HG02798 (cell line): ENCODE measurements around the gene SLC49A3.
"Not testable (repeated sequence)": the region's sequence is repeated elsewhere in the genome, so short reads cannot be mapped to it uniquely, and the experiment has no call there.

Source experiments
- ATAC-seq: cut with Tn5 transposase; IDR thresholded peaks from one replicate; pipeline ENCODE4 v1.9.1; 2021; ENCODE audit warnings: mild to moderate bottlenecking; ENCODE audit not compliant: unreplicated experiment, poor library complexity

Gene SLC49A3

DNA sequence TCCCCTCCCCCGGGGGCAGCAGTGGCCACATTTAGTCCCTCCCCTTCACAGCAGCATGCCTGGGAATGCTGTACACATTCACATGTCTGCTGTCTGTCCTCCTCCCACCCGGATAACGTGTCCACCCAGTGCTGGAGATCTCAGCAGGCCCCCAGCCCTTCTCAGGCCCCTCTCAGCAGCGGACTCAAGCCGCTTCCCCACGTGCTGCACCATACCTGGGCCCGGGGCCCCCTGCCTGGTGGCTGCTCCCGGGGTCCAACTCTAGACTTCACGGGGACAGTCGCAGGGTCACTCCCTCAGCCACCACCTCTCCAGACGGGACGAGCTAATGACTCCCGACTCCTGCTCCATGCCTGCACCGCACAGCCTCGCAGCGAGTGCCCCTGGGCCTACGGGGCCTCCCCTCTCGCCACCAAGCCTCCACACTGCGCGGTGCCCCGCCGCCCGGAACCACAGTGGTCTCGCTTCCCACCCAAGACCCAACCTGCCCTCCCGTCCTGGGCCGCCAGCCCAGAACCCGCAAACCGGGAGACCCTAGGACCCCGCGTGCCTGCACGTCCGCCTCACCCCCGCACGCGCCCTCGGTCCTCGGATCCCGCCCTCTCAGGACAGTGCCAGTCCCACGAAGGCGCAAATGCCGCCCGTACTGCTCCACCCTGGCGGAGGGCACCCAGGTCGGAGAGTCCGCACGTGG is 15.4 kb upstream of the SLC49A3 start:
- no peak for ATAC-seq

DNA sequence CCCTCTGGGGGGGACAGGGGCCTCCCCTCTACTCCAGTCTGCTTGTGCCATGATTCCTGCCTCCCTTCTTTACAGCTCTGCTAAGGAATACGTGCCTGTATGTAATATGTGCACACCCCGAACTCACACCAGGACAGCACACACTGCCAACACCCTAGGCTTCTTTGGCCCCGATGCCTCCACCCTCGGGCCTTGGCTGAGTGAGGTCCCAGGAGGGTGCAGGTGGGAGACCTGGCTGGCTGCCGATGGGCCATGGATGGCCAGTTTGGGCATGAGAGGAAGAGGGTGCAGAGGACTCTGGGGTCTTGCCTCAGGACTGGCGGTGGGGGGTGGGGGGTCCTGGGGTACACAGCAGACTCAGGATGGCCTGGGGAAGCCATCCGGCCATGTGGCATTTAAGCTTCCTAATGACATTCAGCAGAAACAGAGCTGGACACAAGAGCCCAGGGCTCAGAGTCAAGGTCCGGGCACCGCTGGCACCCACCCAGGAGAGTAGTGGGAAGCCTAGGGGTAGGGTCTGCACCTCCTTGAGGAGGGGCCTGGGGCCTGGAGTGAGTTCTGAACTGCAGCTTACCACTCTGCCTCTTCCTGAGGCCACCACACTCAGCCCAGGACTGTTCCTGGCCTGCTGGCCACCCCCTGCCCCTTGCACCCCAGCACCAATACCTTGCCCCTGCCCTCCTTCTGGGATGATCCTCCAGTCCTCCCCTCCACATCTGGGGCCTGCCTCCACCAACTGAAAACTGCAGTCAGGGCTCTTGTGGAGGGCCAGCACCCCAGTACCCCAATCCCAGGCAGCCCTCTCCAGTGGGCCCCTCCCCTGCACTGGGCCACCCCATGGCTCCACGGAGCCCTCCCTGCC is 14.6 kb upstream of the SLC49A3 start:
- ATAC-seq: no peak

DNA sequence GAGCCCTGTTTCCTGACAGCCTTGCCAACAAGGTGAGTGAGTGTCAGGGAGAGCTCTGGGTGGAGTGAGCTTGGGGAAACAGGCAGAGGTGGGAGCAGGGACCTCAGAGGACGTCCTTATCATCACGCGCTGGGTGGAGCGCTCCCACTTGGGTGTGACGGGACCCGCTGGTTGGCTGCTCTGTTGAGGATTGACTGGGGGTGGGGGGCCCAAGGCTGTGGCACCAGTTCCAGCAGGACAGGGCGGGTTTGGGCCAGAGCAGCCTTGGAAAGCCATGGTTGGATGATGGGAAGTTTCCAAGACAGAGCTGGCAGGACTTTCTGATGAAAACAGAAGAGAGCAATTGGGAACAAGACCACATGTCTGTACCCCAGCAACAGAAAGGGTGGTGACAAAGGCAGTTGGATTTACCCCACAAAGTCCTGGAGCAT is 13.7 kb upstream of the SLC49A3 start:
- ATAC-seq: no peak

DNA sequence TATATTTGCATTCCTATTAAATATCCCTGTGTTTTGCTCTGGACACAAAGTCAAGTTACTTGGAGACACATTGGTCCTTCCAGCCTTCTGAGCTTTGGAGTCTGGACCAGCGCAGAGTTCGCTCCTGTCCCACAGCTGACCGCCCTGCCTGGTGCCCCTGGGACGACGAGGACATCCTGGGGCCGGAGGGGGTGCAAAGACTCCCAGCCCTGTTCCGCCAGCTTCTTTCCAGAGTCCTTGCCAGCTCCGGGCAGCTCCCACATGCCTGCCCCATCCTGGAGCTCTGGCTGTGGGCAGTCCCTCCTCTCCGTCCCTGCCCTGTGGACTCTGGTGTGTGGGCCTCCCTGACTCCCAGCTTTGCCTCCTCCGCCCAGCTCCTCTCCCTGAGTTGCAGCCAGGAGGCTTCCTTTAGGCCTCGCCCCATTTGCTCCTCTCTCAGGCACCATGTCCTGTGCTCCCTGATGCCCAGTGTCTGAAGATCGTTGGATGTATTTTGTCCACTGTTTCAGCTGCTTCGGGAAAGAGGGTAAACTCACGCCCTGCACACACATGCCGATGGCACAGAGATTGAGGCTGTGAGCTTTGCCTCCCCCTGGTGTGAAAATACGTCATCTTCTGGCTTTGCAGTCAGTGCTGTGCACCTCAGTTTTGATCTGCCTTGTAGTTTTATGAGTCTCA is 11.8 kb upstream of the SLC49A3 start:
- no peak for ATAC-seq

DNA sequence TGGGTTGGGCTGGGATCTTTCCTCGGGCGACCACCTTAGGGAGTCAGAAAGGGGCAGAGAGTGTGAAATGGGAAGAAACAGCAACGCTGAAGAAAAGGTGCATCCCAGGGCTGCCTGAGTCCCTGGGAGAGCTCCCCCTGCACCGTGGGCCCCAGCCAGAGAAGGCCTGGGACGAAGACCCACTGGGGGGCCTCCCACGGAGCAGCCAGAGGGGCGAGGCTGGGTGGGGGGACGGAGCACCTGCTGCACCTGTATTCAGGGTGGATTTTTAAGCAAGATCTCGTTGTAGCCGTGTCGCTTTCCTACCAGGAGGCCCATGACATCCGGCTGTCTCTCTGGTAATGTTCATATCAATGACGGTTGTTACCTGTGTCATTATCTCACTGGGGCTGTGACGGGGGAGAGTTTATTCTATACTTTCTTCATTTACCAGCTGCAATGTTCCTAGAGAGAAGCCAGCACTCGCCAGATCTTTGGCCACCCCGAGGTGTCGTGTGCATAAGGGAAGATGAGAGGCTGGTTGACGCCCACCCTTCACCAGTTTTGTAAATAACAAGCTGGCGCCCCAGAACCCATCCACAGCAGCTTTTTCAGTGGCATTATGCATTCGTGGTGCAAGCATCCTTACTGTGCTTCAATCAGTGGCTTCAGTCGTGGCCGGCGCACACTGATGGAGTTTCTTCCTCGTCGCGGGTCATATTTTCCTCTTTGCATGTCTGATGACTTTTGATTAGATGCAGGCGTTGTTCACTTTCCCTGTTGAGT is 11.0 kb upstream of the SLC49A3 start:
- no peak for ATAC-seq

DNA sequence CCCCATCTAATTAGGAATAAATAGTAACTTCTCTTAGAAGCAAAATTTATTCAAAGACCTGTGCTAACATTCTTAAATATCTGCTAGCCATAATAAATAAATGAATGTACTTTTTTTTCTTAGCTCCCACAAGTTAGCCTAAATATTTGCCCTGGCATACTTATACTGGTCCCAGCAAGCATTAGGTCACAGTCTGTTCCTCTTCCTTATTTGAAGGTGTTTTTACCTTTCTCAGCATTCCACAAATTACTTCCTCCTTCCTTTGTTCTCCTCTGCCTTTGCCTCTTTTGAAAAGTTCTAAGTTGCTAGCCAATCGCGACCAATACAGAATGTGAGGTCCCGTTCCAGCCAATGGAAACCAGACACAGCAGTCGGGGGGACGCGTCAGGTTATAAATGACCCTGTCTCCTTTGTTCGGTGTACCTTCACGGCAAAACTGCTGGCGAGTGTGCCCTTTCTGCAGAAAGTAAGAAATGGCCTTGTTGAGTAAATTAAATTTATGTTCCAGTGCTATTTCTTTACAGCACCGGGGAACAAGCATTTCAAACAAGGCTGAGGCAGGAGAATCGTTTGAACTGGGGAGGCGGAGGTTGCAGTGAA is 5.5 kb upstream of the SLC49A3 start:
- not testable (repeated sequence) for ATAC-seq

DNA sequence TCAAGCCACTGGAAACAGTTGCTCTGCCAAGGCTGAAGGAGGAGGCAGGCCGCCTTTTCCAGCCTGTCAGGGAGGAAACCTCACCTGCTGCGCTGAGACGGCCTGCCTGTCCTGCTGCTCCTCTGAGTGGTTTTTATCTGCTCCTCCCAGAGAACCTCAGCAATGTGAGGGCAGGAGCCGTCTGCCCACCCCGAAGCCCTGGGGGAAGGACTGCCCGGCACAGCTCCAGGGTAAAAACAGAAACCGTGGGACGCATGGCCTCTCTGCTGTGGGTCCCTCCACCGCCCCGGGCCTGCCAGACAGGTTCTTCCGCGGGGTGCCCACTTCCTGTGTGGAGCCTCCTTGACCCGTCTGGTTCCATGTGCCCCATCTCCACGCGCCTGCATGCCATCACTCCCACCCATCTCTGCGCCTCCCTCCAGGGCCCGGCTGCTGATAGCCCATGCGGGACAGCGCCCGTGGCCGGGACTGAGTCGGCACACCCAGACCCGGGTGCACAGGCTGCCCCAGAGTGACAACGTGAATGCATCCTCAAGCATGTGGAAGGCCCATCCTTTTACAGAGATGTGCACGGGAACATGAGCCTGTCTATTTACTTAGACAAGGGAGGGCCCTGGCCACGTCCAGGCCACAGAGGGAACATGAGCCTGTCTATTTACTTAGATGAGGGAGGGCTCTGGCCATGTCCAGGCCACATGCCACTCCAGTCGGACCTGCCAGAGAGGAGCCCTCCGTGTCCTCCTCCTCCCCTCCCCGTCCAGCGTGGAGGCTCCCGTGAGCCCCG is 4.0 kb upstream of the SLC49A3 start:
- ATAC-seq: no peak

DNA sequence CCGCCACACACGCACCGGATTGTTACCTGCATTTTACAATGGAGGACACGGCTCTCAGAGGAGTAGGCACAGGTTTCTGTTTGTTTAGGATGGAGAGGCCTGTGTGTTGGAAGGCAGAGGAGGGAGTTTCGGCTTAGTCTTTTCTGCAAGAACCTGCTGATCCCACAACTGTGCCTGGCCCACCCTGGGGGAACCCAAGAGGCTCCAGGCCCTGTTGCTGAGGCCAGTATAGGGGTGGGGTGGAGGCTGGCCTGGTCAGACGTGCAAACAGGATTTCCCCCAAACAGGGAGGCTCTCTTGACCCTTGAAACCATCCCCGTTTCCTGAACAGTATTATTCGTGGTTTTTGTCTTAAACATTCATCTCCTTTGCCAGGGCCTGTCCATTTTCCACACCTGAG is 772 bp upstream of the SLC49A3 start:
- ATAC-seq: no peak

DNA sequence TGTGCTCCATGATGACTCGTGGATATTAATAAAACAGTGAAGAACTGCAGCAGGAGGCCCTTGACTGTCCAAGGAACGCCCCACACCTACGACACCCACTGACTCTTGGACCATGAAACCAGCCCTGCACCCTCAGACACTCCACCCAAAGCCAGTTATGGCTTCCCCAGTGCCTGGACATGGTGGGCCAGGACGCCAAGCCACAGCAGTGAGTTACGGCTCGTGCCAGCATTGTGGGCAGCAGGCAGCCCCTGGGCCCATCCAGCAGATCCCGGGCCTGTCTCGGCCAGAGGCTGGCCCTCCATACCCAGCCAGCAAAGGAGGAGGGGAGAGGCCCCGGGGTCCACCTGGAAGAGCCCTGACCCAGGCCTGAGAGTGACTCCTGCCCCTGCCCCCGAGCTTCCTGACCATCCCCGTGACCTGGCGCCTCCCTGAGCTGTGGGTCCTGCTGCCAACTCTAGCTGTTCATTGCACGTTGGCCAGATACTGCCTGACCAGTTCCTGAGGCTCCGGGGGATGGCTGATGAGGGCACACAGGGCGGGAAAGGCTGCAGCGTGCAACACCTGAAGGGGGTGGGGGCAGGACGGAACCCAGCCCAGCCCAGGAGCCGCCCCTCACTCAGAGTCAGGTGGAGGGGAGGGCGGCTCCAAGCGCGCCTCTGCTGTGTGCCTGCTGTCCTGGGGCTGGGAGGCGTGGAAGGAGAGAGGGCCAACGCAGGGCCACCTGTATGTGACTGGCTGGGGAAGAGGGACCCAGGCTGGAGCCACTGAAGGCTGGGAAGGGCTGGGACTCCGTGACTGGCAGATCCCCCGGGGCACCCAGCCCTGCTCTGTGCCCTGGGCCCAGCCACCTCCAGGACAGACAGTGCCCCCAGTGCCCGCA is 739 bp downstream of the SLC49A3 start:
- no peak for ATAC-seq

DNA sequence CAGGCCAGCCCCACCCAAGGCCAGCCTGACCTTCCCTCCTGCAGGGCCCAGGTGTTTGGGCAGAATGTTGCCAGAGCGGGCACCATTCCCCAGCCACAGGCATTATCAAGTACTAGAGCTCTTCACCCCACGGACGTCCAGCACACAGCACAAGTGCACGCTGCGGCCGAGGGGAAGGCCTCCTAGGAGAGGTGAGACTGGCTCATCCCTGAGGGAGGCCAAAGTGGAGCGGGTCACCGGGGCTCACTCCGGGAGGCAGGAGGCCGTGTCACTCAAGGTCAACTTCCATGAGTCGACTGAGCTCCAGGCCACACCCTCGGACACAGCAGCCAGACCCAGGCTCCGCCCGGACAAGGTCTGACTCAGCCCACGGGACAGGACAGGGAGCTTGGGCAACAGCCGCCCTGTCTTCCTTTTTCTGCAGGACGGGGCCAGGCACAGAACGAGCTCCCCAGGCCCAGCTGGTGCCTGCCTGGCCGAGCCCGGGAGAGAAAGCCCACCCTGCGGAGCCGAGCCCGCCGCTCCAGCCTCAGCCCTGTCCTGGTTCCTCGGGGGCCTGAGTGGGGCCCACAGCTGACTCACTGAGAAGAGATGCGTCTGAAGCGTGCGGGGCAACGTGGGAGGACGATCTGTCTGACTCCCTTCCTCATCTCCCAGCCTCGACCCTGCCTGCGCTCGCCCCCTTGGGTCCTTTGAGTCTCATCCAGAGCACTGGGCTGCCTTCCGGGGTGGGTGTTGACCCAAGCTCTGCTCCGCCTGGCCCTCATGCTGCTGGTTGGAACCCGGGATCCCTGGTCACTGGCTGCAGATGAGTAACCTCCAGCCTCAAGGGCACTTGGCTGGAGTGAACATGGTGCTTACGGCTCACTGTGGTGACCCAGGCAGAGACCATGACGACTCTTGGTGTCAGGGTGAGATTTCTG is 1.6 kb downstream of the SLC49A3 start:
- no peak for ATAC-seq

DNA sequence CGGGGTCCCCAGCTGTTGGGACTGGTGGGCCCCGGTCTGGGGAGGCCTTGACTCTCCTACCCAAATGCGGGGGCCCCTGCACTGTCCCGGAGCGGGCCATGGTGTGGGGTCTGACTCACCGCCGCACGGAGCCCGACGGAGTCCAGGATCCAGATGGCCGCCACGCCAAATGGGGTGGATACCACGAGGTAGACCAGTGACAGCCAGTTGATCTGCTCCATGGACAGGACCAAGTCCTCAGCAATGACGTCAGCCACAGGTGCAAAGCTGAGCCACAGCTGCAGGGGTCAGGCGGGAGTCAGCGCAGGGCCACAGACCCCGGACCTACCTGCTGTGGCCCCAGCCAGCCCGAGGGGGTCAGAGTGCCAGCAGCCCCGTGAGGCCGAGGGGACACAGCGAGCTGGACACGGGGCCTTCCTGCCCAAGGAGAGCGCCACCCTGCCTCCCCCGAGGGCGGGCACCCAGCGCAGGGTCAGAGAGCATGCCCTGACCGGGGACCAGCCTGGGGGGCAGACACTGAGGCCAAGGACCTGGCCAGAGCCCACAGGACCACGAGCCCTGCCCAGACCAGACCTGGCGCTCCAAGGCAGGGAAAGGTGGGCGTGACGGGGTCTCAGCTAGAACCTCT is 2.4 kb downstream of the SLC49A3 start:
- no peak for ATAC-seq

DNA sequence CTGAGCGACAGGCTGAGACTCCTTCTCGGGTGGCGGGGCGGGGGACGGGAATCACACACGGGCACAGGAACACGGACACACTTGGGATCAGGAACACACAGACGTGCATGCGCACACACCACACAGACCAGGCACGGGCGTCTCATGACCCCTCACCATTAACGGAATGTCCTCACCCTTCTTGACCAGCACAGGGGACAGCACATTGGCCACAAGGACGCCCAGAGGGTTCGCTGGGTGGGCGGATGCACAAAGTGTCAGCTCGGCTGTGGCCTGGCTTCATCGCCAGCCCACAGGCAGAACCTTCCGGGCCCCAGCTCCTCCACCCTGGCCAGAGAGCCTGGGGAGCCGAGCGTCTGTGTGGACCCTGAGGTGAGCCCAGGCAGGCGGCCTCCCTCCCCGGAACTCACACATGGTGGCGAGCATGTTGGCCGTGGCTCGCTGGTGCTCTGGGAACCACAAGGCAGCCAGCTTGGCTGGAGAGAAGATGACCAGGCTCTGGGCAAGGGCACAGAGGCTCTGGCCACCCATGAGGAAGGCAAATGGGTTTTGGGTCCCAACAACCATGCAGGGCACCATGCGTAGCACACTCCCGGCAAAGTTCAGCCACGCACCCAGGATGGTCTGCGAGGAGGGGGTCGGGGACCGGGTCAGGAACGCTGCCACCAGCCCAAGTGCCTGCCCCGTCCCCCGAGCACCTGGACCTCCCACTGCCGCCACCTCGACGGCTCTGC is 3.1 kb downstream of the SLC49A3 start:
- no peak for ATAC-seq

DNA sequence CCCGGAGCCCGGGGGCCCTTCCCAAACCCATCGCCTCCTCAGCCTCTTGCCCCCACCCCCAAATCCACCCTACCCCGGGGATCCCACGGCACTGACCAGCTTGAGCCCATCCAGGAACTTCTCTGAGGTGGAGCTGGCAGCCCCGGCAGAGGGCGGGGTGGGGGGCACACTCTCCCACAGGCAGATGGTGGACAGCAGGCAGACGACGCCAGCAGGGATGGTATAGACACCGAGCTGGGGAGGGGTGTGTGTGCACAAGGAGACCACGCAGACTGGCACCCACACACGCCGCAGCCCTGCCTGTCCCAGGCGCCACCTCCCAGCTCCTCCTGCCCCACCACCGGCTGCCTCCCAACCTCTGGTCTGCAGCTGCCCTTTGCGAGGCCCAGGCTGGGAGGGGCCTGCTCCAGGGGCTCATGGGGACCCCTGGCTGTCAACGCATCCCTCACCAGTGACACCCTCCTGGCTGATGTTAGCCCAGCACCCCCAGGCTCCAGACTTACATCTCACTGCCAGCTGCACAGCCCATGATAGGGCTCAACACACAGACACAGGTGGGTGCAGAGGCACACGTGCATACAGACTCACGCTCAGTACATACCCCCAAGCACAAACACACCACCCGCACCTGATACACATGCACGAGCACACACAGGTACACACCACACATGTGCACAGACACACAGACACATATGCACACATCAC is 4.2 kb downstream of the SLC49A3 start:
- ATAC-seq: no peak

DNA sequence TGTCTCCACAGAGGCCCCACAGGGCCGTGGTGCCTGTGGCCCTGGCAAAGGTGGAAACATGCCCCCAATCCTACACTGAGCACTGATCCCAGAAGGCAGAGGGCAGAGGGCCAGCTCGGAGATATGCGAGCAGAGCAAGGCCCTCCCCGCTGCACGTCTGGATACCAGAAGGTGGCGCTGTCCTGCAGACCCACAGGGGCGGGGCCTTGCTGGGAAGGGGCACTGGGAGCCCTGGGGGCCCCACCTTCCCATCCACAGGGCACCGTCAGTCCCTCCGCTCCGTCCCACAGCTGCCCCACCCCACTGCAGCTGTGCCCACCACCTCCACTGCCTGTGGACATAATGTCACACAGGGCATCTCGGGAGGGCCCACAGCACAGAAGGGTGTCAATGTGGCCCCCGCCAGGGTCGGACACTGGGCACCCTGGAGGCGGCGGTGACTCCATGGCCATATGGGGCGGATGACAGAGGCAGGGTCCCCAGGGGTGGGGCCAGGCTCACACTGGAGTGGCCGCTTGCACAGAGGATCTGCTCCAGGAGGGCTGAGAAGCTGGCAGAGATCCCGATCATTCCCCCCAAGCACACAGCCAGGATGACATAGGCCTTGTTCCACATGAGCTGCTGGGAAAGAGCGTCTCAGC is 4.8 kb downstream of the SLC49A3 start:
- ATAC-seq: no peak

DNA sequence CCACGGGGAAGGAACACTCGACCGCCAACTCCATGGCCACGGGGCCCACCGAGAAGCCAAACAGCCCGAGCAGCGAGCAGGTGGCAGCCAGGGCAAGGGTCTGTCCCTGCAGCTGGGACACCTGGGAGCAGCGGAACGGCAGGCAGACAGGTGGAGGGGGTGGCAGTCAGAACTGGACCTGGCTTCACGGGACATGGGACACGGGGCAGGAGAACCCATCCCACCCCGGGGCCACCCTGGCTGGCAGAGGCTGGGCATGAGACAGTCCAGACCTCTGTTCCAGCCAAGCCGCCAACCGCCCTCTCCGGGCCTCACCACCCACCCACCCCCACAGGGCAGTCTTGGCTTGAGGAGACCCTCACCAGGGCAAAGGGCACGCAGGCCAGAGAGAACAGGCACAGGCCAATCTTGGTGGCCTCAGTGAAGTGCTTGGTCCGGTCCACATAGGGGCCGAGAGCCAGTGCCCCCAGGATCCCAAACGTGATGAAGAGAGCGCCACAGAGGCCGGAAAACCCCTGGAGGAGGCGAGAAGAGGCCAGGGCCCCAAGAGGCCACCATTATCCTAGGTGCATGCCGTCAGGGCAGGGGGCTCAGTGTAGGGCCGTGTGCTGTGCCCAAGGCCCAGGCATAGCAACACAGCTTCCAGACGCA is 5.6 kb downstream of the SLC49A3 start:
- ATAC-seq: no peak
